Measurements from ENCODE around the gene CHPF2. TPM values are rescaled to one million over a fixed set of nuclear protein-coding genes. Genes with fewer than 3 reads are reported as not detected.

The CHPF2 gene
- total RNA-seq, 4 donors from 2014 or later = 22.3 to 44.9 (median 34.0) TPM

DNA sequence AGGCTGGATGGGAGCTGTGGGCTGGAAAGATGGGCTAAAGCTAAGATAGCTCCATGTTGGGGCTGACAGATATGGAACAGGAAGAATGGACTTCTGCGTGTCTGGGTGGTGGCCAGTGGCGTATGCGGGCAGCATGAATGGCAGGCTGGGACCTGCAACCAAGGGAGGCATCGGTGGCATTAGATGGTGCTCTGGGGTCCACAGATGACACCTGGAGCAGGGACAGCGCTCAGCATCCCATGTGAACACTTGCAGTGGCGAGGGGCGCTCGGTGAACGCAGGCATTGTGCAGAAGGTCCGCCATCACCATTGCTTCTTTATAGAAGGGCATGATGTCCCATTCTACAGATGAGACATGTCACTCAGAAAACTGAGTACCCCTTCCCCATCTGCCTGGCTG, 37.2 kb downstream of the CHPF2 start:
- DNase-seq (ENCODE audit: low spot score) = no peak
- TF ChIP-seq CTCF (IDR thresholded peaks at IDR 0.05) = no peak
- ATAC-seq (ENCODE audit: low FRiP score) = no peak

DNA sequence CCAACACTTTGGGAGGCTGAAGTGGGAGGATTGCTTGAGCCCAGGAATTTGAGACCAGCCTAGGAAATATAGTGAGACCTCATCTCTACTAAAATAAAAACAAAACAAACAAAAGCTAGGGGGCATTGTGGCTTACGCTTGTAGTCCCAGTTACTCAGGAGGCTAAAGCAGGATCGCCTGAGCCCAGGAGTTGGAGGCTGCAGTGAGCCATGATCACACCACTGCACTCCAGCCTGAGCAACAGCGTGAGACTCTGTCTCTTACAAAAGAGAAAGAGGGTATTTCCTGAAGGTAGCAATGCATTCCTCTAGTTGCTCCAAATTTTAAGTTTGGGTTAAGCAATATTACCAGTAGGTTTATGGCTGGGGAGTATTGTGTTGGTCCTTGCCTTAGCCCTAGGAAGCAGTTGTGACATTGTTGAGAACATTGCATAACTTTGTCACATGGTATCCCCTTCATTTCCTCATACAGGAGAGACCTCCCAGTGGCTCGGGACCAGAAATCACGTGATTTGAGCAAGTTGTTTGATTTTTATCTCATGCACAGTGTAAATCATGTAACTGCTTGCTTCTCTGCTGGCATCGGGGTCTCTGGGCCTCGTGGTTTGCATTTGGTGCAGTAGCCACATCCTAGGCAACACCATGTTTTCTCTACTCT, 39.5 kb downstream of the CHPF2 start:
- TF ChIP-seq CTCF (IDR thresholded peaks at IDR 0.05) = no peak
- ATAC-seq (ENCODE audit: low FRiP score) = peak; percentile 58
- no peak for DNase-seq (ENCODE audit: low spot score)

DNA sequence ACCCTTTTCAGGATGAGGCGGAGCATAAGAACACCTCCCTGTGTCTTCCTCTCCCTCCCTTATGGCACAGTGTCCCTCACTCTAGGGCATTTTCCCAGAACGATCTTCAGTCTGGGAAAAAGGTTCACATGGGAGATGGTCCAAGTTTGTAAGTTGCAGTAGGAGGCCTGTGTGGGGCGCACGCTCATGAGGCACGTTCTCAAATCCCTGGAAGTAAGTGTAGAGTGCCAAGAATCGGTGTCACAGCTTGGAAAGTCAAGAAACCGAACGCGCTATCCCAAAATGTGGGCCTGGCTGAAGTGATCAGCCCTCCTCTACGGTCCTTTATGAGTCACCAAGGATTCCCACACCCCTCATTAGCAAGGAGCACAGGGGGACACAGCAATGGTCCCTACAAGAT, 40.1 kb downstream of the CHPF2 start:
- no peak for DNase-seq (ENCODE audit: low spot score)
- no peak for TF ChIP-seq CTCF (IDR thresholded peaks at IDR 0.05)
- ATAC-seq (ENCODE audit: low FRiP score) = peak; percentile 10

GRCh38 chr7:151272877-151273276, 40.6 kb downstream of the CHPF2 start:
- no peak for TF ChIP-seq CTCF (IDR thresholded peaks at IDR 0.05)
- DNase-seq (ENCODE audit: low spot score) (no peak), ATAC-seq (ENCODE audit: low FRiP score) (no peak)

GRCh38 chr7:151273651-151274390, 41.5 kb downstream of the CHPF2 start:
- DNase-seq (ENCODE audit: low spot score) (no peak), ATAC-seq (ENCODE audit: low FRiP score) (no peak)
- TF ChIP-seq CTCF (IDR thresholded peaks at IDR 0.05) = no peak

GRCh38 chr7:151274396-151274795, 42.1 kb downstream of the CHPF2 start:
- no peak for TF ChIP-seq CTCF (IDR thresholded peaks at IDR 0.05)
- no peak for ATAC-seq (ENCODE audit: low FRiP score)

More at GRCh38 chr7:151274396-151274795, 42.1 kb downstream of the CHPF2 start:
- no peak for DNase-seq (ENCODE audit: low spot score)
